BJ (cell line): ENCODE data around the gene RGS9BP. TPM values are rescaled to one million over a fixed set of nuclear protein-coding genes. Genes with fewer than 3 reads are reported as not detected.

Experiments
- CTCF ChIA-PET: fragments of 350-600 bp; formaldehyde crosslinking; extraction: SDS; loops from one replicate; lab custom pipeline; 2021; ENCODE audit warnings: antibody characterized with exemption, inconsistent platforms; lab: Yijun Ruan, JAX
- POLR2A ChIA-PET: fragments of 300-600 bp; sonication (Branson Sonifier 250); formaldehyde crosslinking; extraction: SDS; loops from one replicate; lab custom pipeline; 2021; ENCODE audit warnings: antibody characterized with exemption; lab: Charles Lee
- DNase-seq: peaks from one replicate; pipeline ENCODE4 v3.0.0-alpha.2; 2011; ENCODE audit warnings: low read depth
- H3K27me3 ChIP-seq: 2 replicates; pipeline ENCODE4 v1.6.0; 2011; ENCODE audit warnings: low read length; ENCODE audit not compliant: control insufficient read depth, insufficient read depth
- H3K36me3 ChIP-seq: 2 replicates; pipeline ENCODE4 v1.5.1; 2011; ENCODE audit warnings: low read length; ENCODE audit not compliant: control insufficient read depth, insufficient read depth
- H3K4me3 ChIP-seq: 2 replicates; pipeline ENCODE4 v1.5.1; 2011; ENCODE audit warnings: low read depth, mild to moderate bottlenecking, control low read depth, low read length
- polyA plus RNA-seq: library from polyadenylated mRNA; depleted of rRNA; stranded (reverse); fragments of >200 nt; gene quantifications from 2 replicates; pipeline ENCODE4 v1.2.3, GENCODE V29; 2011; rRNA removed
- small RNA-seq: library from RNA; depleted of rRNA; stranded (forward); fragments of <200 nt; gene quantifications from one replicate; pipeline ENCODE3, GENCODE V24; 2012; ENCODE audit warnings: low replicate concordance, low read depth; ENCODE audit not compliant: insufficient read length
- TF ChIP-seq, protein P1 (sequence below): IDR thresholded peaks from 2 replicates; pipeline ENCODE4 v1.5.1; 2011; ENCODE audit warnings: low read depth, mild to moderate bottlenecking, control low read depth, inconsistent platforms, low read length, moderate library complexity; ENCODE audit not compliant: insufficient read depth

Gene RGS9BP
- polyA plus RNA-seq, 1 experiment: 0.12 TPM

- no peaks in the 10 kb centered on the region for H3K27me3 ChIP-seq
- TF ChIP-seq, protein P1, sequence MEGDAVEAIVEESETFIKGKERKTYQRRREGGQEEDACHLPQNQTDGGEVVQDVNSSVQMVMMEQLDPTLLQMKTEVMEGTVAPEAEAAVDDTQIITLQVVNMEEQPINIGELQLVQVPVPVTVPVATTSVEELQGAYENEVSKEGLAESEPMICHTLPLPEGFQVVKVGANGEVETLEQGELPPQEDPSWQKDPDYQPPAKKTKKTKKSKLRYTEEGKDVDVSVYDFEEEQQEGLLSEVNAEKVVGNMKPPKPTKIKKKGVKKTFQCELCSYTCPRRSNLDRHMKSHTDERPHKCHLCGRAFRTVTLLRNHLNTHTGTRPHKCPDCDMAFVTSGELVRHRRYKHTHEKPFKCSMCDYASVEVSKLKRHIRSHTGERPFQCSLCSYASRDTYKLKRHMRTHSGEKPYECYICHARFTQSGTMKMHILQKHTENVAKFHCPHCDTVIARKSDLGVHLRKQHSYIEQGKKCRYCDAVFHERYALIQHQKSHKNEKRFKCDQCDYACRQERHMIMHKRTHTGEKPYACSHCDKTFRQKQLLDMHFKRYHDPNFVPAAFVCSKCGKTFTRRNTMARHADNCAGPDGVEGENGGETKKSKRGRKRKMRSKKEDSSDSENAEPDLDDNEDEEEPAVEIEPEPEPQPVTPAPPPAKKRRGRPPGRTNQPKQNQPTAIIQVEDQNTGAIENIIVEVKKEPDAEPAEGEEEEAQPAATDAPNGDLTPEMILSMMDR: no peak
- no peak overlapping the region for H3K4me3 ChIP-seq
- CTCF ChIA-PET: no interaction called here
- H3K36me3 ChIP-seq: peaks cover 2% of the 10 kb centered on the region; the same call in 1 of the 2 replicates
- DNase-seq: no peak
- POLR2A ChIA-PET: no interaction called here
Observed at GRCh38 chr19:32720936-32721250, 45.2 kb downstream of the RGS9BP start.

Small RNAs within 50 kb of the gene (small RNA-seq; reads per million reads assigned to genes)
- gene RN7SL789P: not detected

Other genes with a start within 250 kb of the RGS9BP start
- 66.9 and 92.0 TPM in 2 replicates for gene PDCD5, start 94.7 kb upstream of the RGS9BP start, polyA plus RNA-seq
- gene ANKRD27, start 668 bp upstream of the RGS9BP start, polyA plus RNA-seq: 25.7 and 27.1 TPM in 2 replicates
- gene NUDT19, start 16.0 kb downstream of the RGS9BP start, polyA plus RNA-seq: 4.7 and 5.9 TPM in 2 replicates
- gene TDRD12, start 43.9 kb downstream of the RGS9BP start, polyA plus RNA-seq: 0.04 TPM in 1 of 2 replicates, not detected in the other
- gene SLC7A9, start 193.9 kb downstream of the RGS9BP start, polyA plus RNA-seq: not detected in 2 replicates